Measurements from ENCODE around the gene GPSM1. TPM values are rescaled to one million over a fixed set of nuclear protein-coding genes. Genes with fewer than 3 reads are reported as not detected.

GPSM1 gene
- total RNA-seq, 1 experiment from 2014 or later = 24.7 TPM

DNA sequence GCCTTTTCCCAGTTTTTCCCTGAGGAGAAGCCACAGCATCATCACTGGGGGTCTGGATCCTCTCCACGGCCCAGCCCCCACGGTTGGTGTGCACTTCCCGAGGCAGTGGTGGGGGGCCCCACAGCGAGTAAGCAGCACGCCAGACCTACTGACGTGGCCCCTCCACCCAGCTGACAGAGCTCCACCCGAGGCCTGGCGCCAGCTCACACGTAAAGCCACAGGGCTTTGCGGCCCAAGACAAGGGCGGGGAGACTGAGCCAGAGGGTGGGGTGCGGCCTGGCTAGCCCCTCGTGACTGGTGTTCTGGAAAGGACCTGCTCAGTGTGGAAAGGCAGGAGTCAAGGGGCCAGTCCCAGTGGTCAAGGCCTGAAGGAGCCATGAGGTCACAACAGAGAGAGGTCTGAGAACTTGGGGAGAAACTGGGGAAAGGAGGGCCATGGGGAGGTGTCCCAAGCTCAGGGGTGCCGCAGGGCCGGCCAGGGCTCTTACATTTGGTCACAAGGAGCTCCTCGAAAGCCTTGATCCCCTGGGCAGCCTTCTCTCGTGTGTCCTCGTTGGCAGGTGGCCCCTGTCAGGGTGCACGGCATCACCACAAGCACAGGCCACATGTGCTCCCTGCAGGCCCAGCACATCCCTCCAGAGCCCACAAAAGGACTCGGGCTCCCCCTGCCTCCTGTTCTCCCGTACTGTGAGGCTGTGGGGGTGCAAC, 67.1 kb downstream of the GPSM1 start:
- H3K18ac ChIP-seq (ENCODE audit: insufficient read length, low read depth, low read length) = no peak overlapping the region
- no peaks in the 10 kb centered on the region for H4K20me1 ChIP-seq (ENCODE audit: control insufficient read depth, insufficient read depth, insufficient read length)
- no peak overlapping the region for H4K8ac ChIP-seq (replicated peaks; ENCODE audit: insufficient read length, low read depth, low read length)
- peaks cover 7 to 8% of the 10 kb centered on the region in 2 experiments for H3K4me1 Mint-ChIP-seq
- H3K4me2 ChIP-seq (ENCODE audit: insufficient read depth, insufficient read length, low read length) = no peak overlapping the region
- TF ChIP-seq CTCF (conservative IDR thresholded peaks at IDR 0.05) = no peak
- peaks cover 36 to 74% (median 66%) of the 10 kb centered on the region in 3 experiments; a peak in 6 of 7 replicates for H3K36me3 Mint-ChIP-seq (ENCODE audit: insufficient read depth in 1 of 3, low read depth in 3 of 3)
- no peak overlapping the region for H3K4me3 Mint-ChIP-seq
- H3K79me2 ChIP-seq (ENCODE audit: insufficient read depth, low read length) = peaks cover 10% of the 10 kb centered on the region; the same call in 1 of the 2 replicates
- no peak overlapping the region for H2BK20ac ChIP-seq (ENCODE audit: low read depth, low read length, poor library complexity, severe bottlenecking)
- H3K27me3 Mint-ChIP-seq (ENCODE audit: low read depth) = no peaks in the 10 kb centered on the region
- H3K4me1 ChIP-seq (ENCODE audit: insufficient read depth, low read length) = no peaks in the 10 kb centered on the region
- H3K27ac ChIP-seq (ENCODE audit: insufficient read length, low read depth, low read length) = no peak overlapping the region
- H3K14ac ChIP-seq (ENCODE audit: insufficient read depth, low read length) = no peak overlapping the region
- peaks cover 7% of the 10 kb centered on the region for H3K79me1 ChIP-seq (ENCODE audit: insufficient read depth, low read depth, low read length, poor library complexity, severe bottlenecking)
- DNase-seq = no peak
- no peak overlapping the region for H2AFZ ChIP-seq (ENCODE audit: low read length)
- no peak overlapping the region for H3T11ph ChIP-seq (ENCODE audit: low read length)
- no peak overlapping the region for H2BK12ac ChIP-seq (ENCODE audit: insufficient read length, low read depth, low read length)
- no peak overlapping the region for H2AK5ac ChIP-seq (ENCODE audit: insufficient read length, low read length)
- no peak overlapping the region for H3K27ac Mint-ChIP-seq
- no peaks in the 10 kb centered on the region for H3K27me3 ChIP-seq (ENCODE audit: insufficient read depth, low read length)
- H3K4ac ChIP-seq (ENCODE audit: low read depth, low read length) = no peak overlapping the region
- no peak overlapping the region for H4K5ac ChIP-seq (ENCODE audit: insufficient read length, low read depth, low read length)
- H4K91ac ChIP-seq (ENCODE audit: insufficient read length, low read depth, low read length) = no peak overlapping the region
- no peak overlapping the region for H2BK15ac ChIP-seq (ENCODE audit: low read depth, low read length)
- H3K23me2 ChIP-seq (ENCODE audit: insufficient read length, low read depth, low read length, poor library complexity, severe bottlenecking) = peaks cover 4% of the 10 kb centered on the region
- no CpG with 5 or more reads among the region's 21 CpGs for WGBS (ENCODE audit: extremely low coverage, insufficient read length, low lambda C conversion rate)
- no peaks in the 10 kb centered on the region for H3K9me3 Mint-ChIP-seq
- no peak overlapping the region for H3K9ac ChIP-seq (ENCODE audit: extremely low read depth, insufficient read length, low read length)
- no peak overlapping the region for H2BK5ac ChIP-seq (ENCODE audit: insufficient read length, low read length)
- H3K56ac ChIP-seq (ENCODE audit: insufficient read length, low read depth, low read length) = no peak overlapping the region
- H3K23ac ChIP-seq (ENCODE audit: insufficient read length, low read depth, low read length) = no peak overlapping the region
- no peak overlapping the region for H2BK120ac ChIP-seq (ENCODE audit: low read depth, low read length, poor library complexity, severe bottlenecking)
- no peaks in the 10 kb centered on the region for H3K9me3 ChIP-seq (ENCODE audit: control insufficient read depth, low read depth, low read length)
